ENCODE data around the gene MRTFA.

GRCh38 chr22:40432625-40433024 lies 203.9 kb downstream of the MRTFA start:
- no peak for TF ChIP-seq CTCF (IDR thresholded peaks at IDR 0.05)
- no peak for TF ChIP-seq ZFX (IDR thresholded peaks at IDR 0.05; ENCODE audit: borderline replicate concordance)

Measured in 22Rv1 (cell line).